ENCODE data around the gene PDE6C. TPM values are rescaled to one million over a fixed set of nuclear protein-coding genes. Genes with fewer than 3 reads are reported as not detected.
A peak's percentile ranks its signal among the peaks of the same experiment; 100 is the strongest.

Gene PDE6C
- total RNA-seq, 6 donors from 2014 or later: not detected

- Histone ChIP-seq H3K27ac (no peak overlapping the region), H3K36me3 (no peaks in the 10 kb centered on the region), H3K4me1 (peaks cover 12 to 16% (median 15%) of the 10 kb centered on the region in 4 donors), H3K9me3 (no peaks in the 10 kb centered on the region), H3K27me3 (peaks cover 0 to 18% (median 6%) of the 10 kb centered on the region in 4 donors), H3K4me3 (no peak overlapping the region)
- 81 to 91% methylated on average over 5 of the region's 5 CpGs for WGBS, 2 donors
- ATAC-seq (ENCODE audit: low FRiP score in 2 of 2) (no peak), DNase-seq (no peak)
- TF ChIP-seq POLR2A (IDR thresholded peaks at IDR 0.05) (no peak), POLR2AphosphoS5 (IDR thresholded peaks at IDR 0.05) (no peak), EP300 (IDR thresholded peaks at IDR 0.05) (no peak), CTCF (IDR thresholded peaks at IDR 0.05) (no peak)
These were observed 14.2 kb upstream of the PDE6C start for GRCh38 chr10:93598157-93598556.

GRCh38 chr10:93599335-93599734 is 13.0 kb upstream of the PDE6C start:
- Histone ChIP-seq H3K4me1 (peaks cover 12 to 16% (median 15%) of the 10 kb centered on the region in 4 donors), H3K27ac (no peak overlapping the region), H3K4me3 (no peak overlapping the region), H3K27me3 (peaks cover 0 to 18% (median 6%) of the 10 kb centered on the region in 4 donors), H3K9me3 (no peaks in the 10 kb centered on the region), H3K36me3 (no peaks in the 10 kb centered on the region)
- TF ChIP-seq EP300 (IDR thresholded peaks at IDR 0.05) (no peak), CTCF (IDR thresholded peaks at IDR 0.05) (no peak), POLR2A (IDR thresholded peaks at IDR 0.05) (no peak), POLR2AphosphoS5 (IDR thresholded peaks at IDR 0.05) (no peak)
- 60 to 71% methylated on average over 1 of the region's 1 CpG for whole genome bisulfite sequencing, 2 donors
- ATAC-seq (ENCODE audit: low FRiP score in 2 of 2): no peak
- no peak for DNase-seq

GRCh38 chr10:93599778-93600177 is 12.6 kb upstream of the PDE6C start:
- Histone ChIP-seq H3K4me3 (no peak overlapping the region), H3K9me3 (no peaks in the 10 kb centered on the region), H3K36me3 (no peaks in the 10 kb centered on the region), H3K4me1 (peaks cover 12 to 16% (median 15%) of the 10 kb centered on the region in 4 donors), H3K27ac (no peak overlapping the region), H3K27me3 (peaks cover 0 to 18% (median 6%) of the 10 kb centered on the region in 4 donors)
- 92 to 95% methylated on average over 4 of the region's 4 CpGs for WGBS, 2 donors
- DNase-seq (no peak), ATAC-seq (ENCODE audit: low FRiP score in 2 of 2) (no peak)
- TF ChIP-seq POLR2A (IDR thresholded peaks at IDR 0.05): no peak
- no peak for TF ChIP-seq EP300 (IDR thresholded peaks at IDR 0.05)
- no peak for TF ChIP-seq CTCF (IDR thresholded peaks at IDR 0.05)
- no peak for TF ChIP-seq POLR2AphosphoS5 (IDR thresholded peaks at IDR 0.05)

- peaks cover 12 to 16% (median 15%) of the 10 kb centered on the region in 4 donors for H3K4me1 ChIP-seq
- WGBS, 2 donors: 22 to 31% methylated on average over 11 to 35 of the region's 60 CpGs
- no peaks in the 10 kb centered on the region for H3K36me3 ChIP-seq
- DNase-seq (peak in 1 of 2 donors; percentile 85), ATAC-seq (ENCODE audit: low FRiP score in 2 of 2) (peak in 1 of 2 donors; percentile 68)
- H3K27ac ChIP-seq: no peak overlapping the region
- peak overlapping the region in 3 of 4 donors; percentile 37 to 47 (median 45) for H3K4me3 ChIP-seq
- no peaks in the 10 kb centered on the region for H3K9me3 ChIP-seq
- H3K27me3 ChIP-seq: peaks cover 0 to 18% (median 6%) of the 10 kb centered on the region in 4 donors
- TF ChIP-seq POLR2AphosphoS5 (IDR thresholded peaks at IDR 0.05) (no peak), EP300 (IDR thresholded peaks at IDR 0.05) (no peak), POLR2A (IDR thresholded peaks at IDR 0.05) (no peak), CTCF (IDR thresholded peaks at IDR 0.05) (no peak)
These were observed 11.7 kb upstream of the PDE6C start for GRCh38 chr10:93600446-93601145.
